ENCODE measurements around the gene CAPN13.

Gene CAPN13

GRCh38 chr2:30730736-30731647 is 76.3 kb downstream of the CAPN13 start:
- no peak for DNase-seq (ENCODE audit: low read depth)

DNA sequence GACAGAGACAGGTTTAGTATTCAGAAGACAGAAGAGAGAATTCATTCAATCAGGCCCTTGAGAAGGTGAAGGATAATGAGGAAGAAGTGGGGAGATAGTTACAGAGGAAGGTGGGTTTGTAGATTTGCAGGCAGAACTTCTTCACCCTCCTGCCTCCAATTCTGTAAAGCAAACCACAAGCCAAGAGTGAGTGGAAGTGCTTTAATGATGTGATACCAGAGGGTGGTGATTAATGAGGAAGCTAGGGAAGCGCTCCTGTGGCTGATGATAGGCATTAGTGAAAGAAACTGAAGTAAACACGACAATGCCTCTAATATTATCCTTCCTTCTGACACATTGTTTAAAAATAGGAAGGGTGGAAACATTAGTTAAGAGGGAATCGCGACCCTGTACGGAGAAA is 78.2 kb downstream of the CAPN13 start:
- DNase-seq (ENCODE audit: low read depth): no peak

DNA sequence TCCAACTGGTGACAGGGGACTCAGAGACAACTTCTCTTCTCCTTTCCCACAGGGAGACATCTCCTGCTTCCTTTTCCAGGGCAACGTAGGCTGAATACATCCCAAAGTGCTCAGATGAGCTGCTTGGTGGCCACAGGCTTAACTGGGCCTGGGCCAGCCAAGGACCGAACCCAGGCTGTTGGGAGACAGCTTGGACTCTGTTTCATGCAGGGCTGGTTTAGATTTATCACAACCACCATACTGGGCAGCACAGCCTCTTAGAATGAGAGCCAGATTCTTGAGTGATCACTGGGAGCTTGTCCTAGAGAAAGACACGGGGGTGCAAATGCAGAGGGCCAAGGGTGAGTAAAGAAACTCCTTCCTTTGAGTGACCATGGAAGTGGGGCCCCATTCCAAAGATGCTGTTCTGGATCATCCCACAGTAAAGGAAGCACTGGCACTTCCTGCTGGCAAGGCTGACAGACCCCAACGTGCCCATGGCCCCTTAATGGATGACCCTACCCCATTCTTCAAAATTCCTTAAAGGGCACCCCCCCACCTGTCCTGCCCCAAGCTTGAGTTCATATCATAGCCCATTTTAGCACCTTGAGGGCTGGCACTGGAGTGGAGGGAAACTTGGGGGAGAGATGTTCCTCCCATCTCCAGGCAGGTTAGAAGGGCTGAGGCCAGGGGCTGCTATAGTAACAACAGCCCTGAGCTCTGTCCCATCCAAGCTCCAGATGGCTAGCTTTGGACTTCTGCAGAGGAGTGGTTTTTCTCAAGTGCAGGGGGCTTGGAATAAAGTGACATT is 84.1 kb downstream of the CAPN13 start:
- DNase-seq (ENCODE audit: low read depth): no peak

GRCh38 chr2:30721668-30722647 is 85.3 kb downstream of the CAPN13 start:
- DNase-seq (ENCODE audit: low read depth): no peak

DNA sequence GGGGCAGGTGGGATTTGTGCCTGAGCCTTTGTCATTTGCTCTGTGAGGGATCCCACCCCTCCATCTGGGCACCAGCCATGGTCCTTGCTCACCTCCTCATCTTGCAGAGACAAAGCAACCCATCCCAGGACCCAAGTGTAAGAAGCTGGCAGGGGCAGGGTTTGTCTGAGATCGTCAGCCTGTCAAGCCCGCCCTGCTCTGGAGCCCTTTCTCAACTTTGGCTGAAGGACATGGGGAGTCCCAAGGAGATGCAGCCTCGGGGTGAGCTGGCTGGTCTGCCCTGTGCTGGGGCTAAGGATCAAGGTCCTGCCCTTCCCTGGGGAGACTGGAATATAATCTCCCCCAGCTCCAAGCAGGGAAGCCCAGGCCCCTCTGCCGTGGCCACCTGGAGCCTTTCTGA is 86.0 kb downstream of the CAPN13 start:
- no peak for DNase-seq (ENCODE audit: low read depth)

DNA sequence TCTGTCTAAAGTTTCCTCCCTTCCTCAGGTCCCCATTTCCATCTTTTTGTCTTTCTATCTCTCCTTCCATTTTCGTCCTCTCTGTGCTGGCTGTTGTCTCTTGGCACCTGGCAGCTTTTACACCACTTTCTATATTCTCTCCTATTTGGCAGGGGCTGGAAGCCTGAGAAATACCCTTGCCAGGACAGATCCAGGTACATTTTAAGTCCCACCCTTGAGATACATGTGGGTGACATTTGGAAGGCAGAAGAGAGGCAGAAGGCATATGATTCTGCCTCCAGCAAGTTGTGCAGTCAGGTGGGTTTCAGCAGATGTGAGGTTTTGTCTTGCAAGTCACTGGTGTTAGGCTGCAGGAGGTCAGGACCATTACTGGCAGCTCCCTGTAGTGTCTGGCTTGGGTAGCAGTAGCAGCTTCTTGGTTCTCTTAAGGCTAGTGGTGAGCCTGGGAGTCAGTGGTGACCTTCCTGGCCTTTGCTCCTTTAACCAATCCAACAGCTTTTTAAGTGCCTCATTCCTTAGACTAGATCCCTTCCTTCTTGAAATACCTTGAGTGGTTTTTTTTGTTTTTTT is 90.1 kb downstream of the CAPN13 start:
- no peak for DNase-seq (ENCODE audit: low read depth)

- no peak for DNase-seq (ENCODE audit: low read depth)
These were observed 90.9 kb downstream of the CAPN13 start for GRCh38 chr2:30716123-30716900.

- DNase-seq (ENCODE audit: low read depth): no peak
These were observed 92.2 kb downstream of the CAPN13 start for GRCh38 chr2:30714811-30715709.

- DNase-seq (ENCODE audit: low read depth): no peak
These were observed 93.5 kb downstream of the CAPN13 start for GRCh38 chr2:30713698-30714097.

GRCh38 chr2:30711646-30712085 is 95.6 kb downstream of the CAPN13 start:
- peak; percentile 59 for DNase-seq (ENCODE audit: low read depth)

GRCh38 chr2:30710461-30710860 is 96.8 kb downstream of the CAPN13 start:
- DNase-seq (ENCODE audit: low read depth): no peak

DNA sequence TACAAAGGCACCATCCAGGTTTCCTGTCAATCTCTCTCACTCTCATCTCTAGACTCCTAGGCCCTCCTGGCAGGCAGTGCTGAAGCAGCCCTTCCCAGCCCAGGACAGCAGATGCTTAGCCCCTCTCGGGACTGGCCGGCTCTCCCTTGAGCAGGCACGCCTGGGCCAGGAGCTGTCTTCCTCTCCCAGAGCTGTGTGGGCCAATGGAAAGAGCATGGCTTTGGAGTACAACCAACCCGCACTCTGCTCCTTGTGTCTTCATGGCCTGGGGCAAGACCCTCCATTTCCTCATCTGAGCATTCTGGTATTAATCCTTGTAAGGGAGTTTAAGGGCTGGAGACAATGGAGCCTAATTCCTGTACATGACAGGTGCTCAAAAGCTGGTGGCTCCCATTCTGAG is 97.2 kb downstream of the CAPN13 start:
- no peak for DNase-seq (ENCODE audit: low read depth)

DNA sequence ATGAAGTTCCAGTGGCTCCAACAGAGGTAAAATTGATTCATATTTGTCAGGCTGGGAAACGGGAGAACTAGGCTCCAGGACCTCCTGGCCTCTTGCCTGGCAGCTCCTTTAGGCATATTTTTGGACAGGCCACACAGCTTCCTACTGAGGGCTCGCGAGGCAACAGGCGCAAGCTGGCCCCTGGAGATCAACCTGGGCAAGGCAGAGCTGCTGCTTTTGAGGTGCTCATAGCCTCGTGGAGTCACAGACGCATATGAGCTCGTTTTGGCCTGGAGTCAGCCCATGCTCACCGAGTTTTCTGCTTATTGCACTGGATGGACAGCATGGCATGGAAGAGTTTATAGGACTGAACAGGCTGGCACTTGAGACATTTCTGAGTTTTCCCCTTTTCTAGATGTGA is 97.7 kb downstream of the CAPN13 start:
- DNase-seq (ENCODE audit: low read depth): no peak

DNA sequence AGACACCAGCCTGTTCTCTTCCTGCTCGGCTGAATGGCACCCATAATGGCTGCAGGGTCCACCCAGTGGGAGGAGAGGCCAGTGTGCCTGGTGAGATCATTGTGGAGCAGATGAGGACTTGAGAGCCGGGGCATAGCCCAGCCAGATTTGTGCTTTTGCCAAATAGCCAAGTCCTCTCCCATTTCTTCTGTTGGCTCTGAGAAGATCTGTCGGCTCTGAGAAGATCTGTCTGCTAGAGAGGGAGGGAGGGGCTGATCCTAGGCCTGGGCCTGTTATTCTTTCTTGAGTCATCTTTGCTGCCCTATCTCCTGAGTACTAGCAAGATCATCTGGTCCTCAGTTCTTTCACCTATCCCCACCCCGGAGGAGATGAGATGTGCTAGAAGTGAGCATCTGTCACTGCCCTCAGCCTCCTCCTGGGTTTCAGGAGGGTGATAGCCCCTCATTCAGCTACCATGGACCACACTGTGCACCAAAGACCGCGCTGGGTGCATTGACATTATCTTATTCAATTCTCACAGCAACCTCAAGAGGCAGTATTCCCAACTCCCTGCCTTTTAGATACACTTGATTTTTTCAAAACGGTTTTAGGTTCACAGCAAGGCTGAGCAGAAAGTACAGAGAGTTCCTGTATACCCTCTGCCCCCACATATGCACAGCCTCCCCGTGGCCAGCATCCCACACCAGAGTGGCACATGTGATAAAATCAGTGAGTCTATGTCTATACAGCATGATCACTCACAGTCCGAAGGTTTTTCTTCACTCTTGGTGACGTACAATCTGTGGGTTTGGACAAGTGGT is 98.6 kb downstream of the CAPN13 start:
- DNase-seq (ENCODE audit: low read depth): no peak

GRCh38 chr2:30707304-30707903 is 99.8 kb downstream of the CAPN13 start:
- no peak for DNase-seq (ENCODE audit: low read depth)

GRCh38 chr2:30706534-30707303 is 100.5 kb downstream of the CAPN13 start:
- peak; percentile 33 for DNase-seq (ENCODE audit: low read depth)

DNA sequence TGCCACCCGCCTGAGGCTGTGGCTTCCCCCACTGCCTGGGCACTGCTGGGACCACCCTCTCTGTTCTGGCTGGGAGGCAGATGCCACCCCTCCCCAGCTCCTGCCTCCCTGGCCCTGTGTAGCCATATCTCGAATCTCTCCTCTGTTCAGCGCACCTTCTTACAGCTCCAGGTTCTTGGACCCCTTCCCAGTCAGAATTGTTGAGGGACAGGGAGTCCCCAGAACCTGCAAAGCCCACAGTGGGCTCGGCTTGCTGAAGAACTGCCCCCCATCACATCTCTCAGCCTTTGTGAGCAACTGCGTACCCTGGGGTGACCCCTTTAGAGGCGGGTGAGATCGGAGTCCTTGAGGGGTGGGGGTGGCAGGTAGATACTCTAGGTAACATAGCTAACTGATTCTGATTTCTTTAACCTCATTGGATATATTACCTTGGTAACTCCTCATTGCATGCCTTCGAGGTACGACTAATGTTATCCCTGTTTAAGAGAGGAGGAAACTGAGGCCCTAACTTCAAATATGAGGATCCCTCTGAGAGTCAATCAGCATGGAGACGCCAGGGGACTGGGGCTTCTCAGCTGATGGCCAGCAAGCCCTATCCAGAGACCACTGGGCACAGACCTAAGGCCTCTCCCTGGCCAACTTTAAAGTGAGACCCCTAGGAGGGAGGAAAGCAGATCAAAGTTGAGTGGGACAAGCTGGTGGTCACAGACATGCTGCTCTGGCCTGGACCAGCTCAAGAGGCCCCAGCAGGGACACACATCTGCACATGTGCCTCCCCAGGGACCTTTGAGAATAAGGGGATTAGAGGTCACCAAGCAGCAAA is 101.3 kb downstream of the CAPN13 start:
- DNase-seq (ENCODE audit: low read depth): no peak
